Heart left ventricle (tissue), 16 donors: ENCODE results near the gene MYL2. TPM values are rescaled to one million over a fixed set of nuclear protein-coding genes. Genes with fewer than 3 reads are reported as not detected.
A peak's percentile ranks its signal among the peaks of the same experiment; 100 is the strongest.

Source experiments
- ATAC-seq, 4 donors: fragments of 200-7000 bp; cut with Tn5 transposase; one replicate each; pipeline ENCODE4 v1.9.1; 2020 to 2022; ENCODE audit warnings: moderate library complexity in 4 of 4, mild to moderate bottlenecking in 3 of 4, moderate number of reproducible peaks in 1 of 4
- DNase-seq, 5 donors: peaks; one replicate each; pipeline ENCODE4 v3.0.0-alpha.2; 2020
- H3K27ac ChIP-seq, 12 donors: fragments of 200-600 bp; sonication (generic) in 4 of 12; one replicate each; pipeline versions ENCODE4 v1.5.0 to v1.8.0; 2016 to 2022; ENCODE audit warnings: mild to moderate bottlenecking in 2 of 12
- H3K27me3 ChIP-seq, 9 donors: fragments of 200-600 bp; sonication (generic) in 2 of 9; one replicate each; pipeline versions ENCODE4 v1.5.1 to v1.8.0; 2016 to 2022; ENCODE audit warnings: mild to moderate bottlenecking in 3 of 9
- H3K36me3 ChIP-seq, 9 donors: fragments of 200-600 bp; sonication (generic) in 2 of 9; one replicate each; pipeline versions ENCODE4 v1.5.0 to v1.8.0; 2018 to 2022; ENCODE audit warnings: mild to moderate bottlenecking in 2 of 9
- H3K4me1 ChIP-seq, 12 donors: fragments of 200-600 bp; sonication (generic) in 4 of 12; one replicate each; pipeline versions ENCODE4 v1.5.0 to v1.8.0; 2016 to 2022; ENCODE audit warnings: mild to moderate bottlenecking in 3 of 12
- H3K4me3 ChIP-seq, 12 donors: fragments of 200-600 bp; sonication (generic) in 4 of 12; one replicate each; pipeline versions ENCODE4 v1.5.0 to v1.8.0; 2017 to 2022; ENCODE audit warnings: mild to moderate bottlenecking in 9 of 12, moderate library complexity in 4 of 12
- H3K9me3 ChIP-seq, 12 donors: fragments of 200-600 bp; sonication (generic) in 4 of 12; one replicate each; pipeline versions ENCODE4 v1.5.0 to v1.8.0; 2016 to 2022; ENCODE audit warnings: mild to moderate bottlenecking in 1 of 12
- POLR2A ChIP-seq, 2 donors: fragments of 450-650 bp; IDR thresholded peaks; one replicate each; pipeline ENCODE4 v1.6.1; 2017; ENCODE audit warnings: antibody characterized with exemption in 2 of 2, mild to moderate bottlenecking in 2 of 2, moderate library complexity in 2 of 2
- WGBS, 4 donors: extraction: QIAGEN DNeasy Blood & Tissue Kit in 2 of 4; methylation state at CpG; one replicate each; pipeline versions ENCODE4 v1.1.5 to v1.1.7; 2013 to 2018; 5-methylcytosine and 5-hydroxymethylcytosine counted together
- intact Hi-C, 10 donors: fragments of 100-400 bp; cut with DNase I; formaldehyde crosslinking; loops; one replicate each; pipeline versions ENCODE4 v1.11.1 to v1.14.2; 2022
- polyA plus RNA-seq, 2 donors: library from polyadenylated mRNA; stranded (reverse); fragments of 200-250 nt; gene quantifications; one replicate each; pipeline ENCODE4 v1.2.3, GENCODE V29; 2013
- total RNA-seq, 9 donors: library from RNA; depleted of rRNA in 2 of 9; stranded (reverse); fragments of >200 nt in 2 of 9; fragmentation: NEBNext Ultra II Directional in 3 of 9; extraction: Animal tissue kit (Norgen Biotek cat#: 25700) in 3 of 9; gene quantifications; one replicate each; pipeline versions ENCODE4 v1.1.0 to v1.2.4, GENCODE V29; 2016 to 2023
- TF ChIP-seq, protein P1 (sequence below), 12 donors: fragments of 200-600 bp; sonication (generic) in 4 of 12; IDR thresholded peaks; one replicate each; pipeline versions ENCODE4 v1.5.0 to v1.8.0; 2018 to 2022; ENCODE audit warnings: antibody characterized with exemption in 12 of 12, mild to moderate bottlenecking in 5 of 12
- donor health status: ischemic (EF 13 %, LVEDD 7.1; RV severe dilation, severe dysfunction).
- donor health status: healthy with polysubstance abuse.
- donor health status: DM: no; HTN: yes; CAD: no.
- donor health status: DM: no; HTN: no; CAD: no.
- donor health status: ischemic (EF 25% LVEDD 6.9; RV normal size, moderate dysfunction).
- donor health status: ischemic (EF 25% LVEDD 5.7; RV mildly dilated, moderate dysfunction).
- donor health status: healthy.
- donor health status: DM: yes; HTN: yes; CAD: no.
- donor health status: ischemic (EF 35%, LVEDD 5.7; RV mildly dilated, moderate dysfunction).
- donor health status: nonischemic (EF 11% LVEDD 7.7; RV severe dilation, severe dysfunction).
- donor health status: DM: yes; HTN: yes; CAD: no.
- donor health status: PGD.
- donor health status: ischemic (EF 29% LVEDD 5.4; RV normal size, mild dysfunction).
- donor health status: nonischemic (EF 23%, LVEDD 6.1; RV moderate dilation, normal function).

The MYL2 gene
- total and polyA plus RNA-seq, 11 donors, result 9,599 to 55,783 (median 25,284) TPM

DNA sequence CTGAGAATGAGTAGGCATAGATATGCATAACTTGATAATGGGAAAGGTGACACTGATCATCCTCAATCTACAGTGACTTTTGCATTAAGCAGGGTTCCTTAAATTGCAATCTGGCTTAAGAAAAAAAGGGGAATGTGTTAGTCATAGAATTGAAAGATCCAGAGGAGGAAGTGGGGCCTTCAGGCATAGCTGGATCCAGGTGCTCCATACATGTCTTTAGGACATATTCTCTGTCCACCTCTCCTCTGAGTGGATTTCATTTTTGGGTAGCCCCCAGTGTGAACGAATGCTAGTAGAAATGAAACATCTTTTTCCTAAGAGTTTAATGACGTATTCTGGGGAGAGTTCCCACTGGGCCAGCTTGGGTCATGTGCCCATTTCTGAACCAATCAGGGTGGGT lies 46.0 kb downstream of the MYL2 start:
- H3K27me3 ChIP-seq, result no peaks in the 10 kb centered on the region
- H3K9me3 ChIP-seq, result peaks cover 0 to 4% (median 0%) of the 10 kb centered on the region in 12 donors
- no peak for TF ChIP-seq POLR2A (IDR thresholded peaks at IDR 0.05)
- TF ChIP-seq, protein P1, sequence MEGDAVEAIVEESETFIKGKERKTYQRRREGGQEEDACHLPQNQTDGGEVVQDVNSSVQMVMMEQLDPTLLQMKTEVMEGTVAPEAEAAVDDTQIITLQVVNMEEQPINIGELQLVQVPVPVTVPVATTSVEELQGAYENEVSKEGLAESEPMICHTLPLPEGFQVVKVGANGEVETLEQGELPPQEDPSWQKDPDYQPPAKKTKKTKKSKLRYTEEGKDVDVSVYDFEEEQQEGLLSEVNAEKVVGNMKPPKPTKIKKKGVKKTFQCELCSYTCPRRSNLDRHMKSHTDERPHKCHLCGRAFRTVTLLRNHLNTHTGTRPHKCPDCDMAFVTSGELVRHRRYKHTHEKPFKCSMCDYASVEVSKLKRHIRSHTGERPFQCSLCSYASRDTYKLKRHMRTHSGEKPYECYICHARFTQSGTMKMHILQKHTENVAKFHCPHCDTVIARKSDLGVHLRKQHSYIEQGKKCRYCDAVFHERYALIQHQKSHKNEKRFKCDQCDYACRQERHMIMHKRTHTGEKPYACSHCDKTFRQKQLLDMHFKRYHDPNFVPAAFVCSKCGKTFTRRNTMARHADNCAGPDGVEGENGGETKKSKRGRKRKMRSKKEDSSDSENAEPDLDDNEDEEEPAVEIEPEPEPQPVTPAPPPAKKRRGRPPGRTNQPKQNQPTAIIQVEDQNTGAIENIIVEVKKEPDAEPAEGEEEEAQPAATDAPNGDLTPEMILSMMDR (IDR thresholded peaks at IDR 0.05), result no peak
- no peak overlapping the region for H3K27ac ChIP-seq
- ATAC-seq (no peak), DNase-seq (no peak)
- intact Hi-C loops, result no loop called here
- WGBS, 4 donors, result 80 to 90% (median 86%) methylated on average over 2 of the region's 2 CpGs
- H3K4me3 ChIP-seq, result no peak overlapping the region
- peaks cover 0 to 10% (median 0%) of the 10 kb centered on the region in 12 donors for H3K4me1 ChIP-seq
- no peaks in the 10 kb centered on the region for H3K36me3 ChIP-seq

DNA sequence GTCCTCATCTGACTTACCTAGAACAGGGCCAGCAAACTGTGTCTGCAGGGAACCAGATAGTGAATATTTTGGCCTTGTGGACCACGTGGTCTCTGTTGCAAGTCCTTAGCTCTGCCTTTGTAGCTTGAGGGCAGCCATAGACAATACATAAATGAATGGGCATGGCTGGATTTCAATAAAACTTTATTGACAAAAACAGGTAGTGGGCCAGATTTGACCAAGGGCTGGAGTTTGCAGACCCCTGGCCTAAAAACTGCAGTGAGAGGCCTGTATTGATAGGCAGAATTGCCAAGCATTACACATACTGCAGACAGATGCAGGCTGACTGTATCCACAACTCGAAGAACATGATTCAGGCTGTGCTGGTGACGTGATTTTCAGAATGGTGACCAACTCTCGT lies 48.3 kb downstream of the MYL2 start:
- ATAC-seq, result no peak
- no peak for TF ChIP-seq POLR2A (IDR thresholded peaks at IDR 0.05)
- TF ChIP-seq, protein P1 (IDR thresholded peaks at IDR 0.05), result no peak
- Histone ChIP-seq H3K9me3 (peaks cover 0 to 4% (median 0%) of the 10 kb centered on the region in 12 donors), H3K27ac (no peak overlapping the region), H3K27me3 (no peaks in the 10 kb centered on the region), H3K4me3 (no peak overlapping the region), H3K36me3 (no peaks in the 10 kb centered on the region), H3K4me1 (peaks cover 0 to 5% (median 0%) of the 10 kb centered on the region in 12 donors)
- DNase-seq, result no peak
- intact Hi-C loops, result no loop called here
- WGBS, 4 donors, result 65 to 88% (median 80%) methylated on average over 4 of the region's 4 CpGs

DNA sequence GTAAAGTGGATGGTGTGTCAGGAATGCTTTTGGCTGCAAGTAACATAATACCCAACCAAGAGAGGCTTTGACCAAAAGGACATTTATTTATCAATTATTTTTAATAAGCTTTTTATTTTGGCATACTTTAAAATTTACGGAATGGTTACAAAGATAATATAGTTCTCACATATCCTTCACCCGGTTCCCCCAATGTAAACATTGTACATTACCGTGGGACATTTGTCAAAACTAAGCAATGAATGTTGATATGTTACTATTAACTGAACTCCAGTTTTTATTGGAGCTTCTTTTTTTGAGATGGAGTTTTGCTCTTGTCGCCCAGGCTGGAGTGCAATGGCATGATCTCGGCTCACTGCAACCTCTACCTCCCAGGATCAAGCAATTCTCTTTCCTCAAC lies 50.6 kb downstream of the MYL2 start:
- H3K4me3 ChIP-seq, result no peak overlapping the region
- peak overlapping the region in 1 of 12 donors; percentile 81 for H3K27ac ChIP-seq
- no peaks in the 10 kb centered on the region for H3K27me3 ChIP-seq
- DNase-seq (no peak), ATAC-seq (no peak)
- no peaks in the 10 kb centered on the region for H3K9me3 ChIP-seq
- TF ChIP-seq, protein P1 (IDR thresholded peaks at IDR 0.05), result no peak
- no peak for TF ChIP-seq POLR2A (IDR thresholded peaks at IDR 0.05)
- intact Hi-C loops, result no loop called here
- no peaks in the 10 kb centered on the region for H3K36me3 ChIP-seq
- 89 to 95% (median 92%) methylated on average over 5 of the region's 5 CpGs for WGBS, 4 donors
- H3K4me1 ChIP-seq, result peaks cover 0 to 5% (median 0%) of the 10 kb centered on the region in 12 donors

DNA sequence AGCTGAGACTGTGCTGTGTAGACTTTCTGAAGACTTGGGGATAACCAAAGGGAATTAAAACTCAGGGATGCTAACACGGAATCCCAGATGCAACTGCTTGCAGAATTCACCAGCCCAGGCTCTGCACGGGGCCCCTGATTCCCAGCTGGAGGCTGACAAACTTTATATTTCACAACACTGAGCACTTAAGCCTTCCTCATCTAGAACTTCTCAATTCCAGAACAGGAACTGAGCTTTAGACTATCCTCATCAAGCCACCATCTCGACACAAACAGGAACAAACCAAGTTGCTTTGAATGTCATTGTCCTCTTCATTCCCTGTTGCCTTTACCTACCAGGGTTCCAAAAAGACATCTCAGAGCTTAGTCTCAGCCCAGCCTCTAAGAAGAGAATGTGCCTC lies 51.4 kb downstream of the MYL2 start:
- Histone ChIP-seq H3K27ac (peak overlapping the region in 1 of 12 donors; percentile 81), H3K4me1 (peaks cover 0 to 5% (median 0%) of the 10 kb centered on the region in 12 donors), H3K4me3 (no peak overlapping the region), H3K36me3 (no peaks in the 10 kb centered on the region), H3K9me3 (no peaks in the 10 kb centered on the region), H3K27me3 (no peaks in the 10 kb centered on the region)
- no peak for TF ChIP-seq POLR2A (IDR thresholded peaks at IDR 0.05)
- TF ChIP-seq, protein P1 (IDR thresholded peaks at IDR 0.05), result no peak
- WGBS, 4 donors, result 66 to 86% (median 75%) methylated on average over 3 of the region's 3 CpGs
- intact Hi-C loops, result no loop called here
- DNase-seq (no peak), ATAC-seq (peak in 2 of 4 donors; percentile 57 to 73)
